Hepatocyte (in vitro differentiated cells): ENCODE data around the gene NHSL1. TPM values are rescaled to one million over a fixed set of nuclear protein-coding genes. Genes with fewer than 3 reads are reported as not detected.

Experiments
- DNase-seq: peaks from one replicate; pipeline ENCODE4 v3.0.0-alpha.2; 2016; ENCODE audit warnings: low spot score
- H2AFZ ChIP-seq: fragments of 200-600 bp; sonication (generic); 2 replicates; pipeline ENCODE4 v1.6.0; 2016; ENCODE audit warnings: antibody characterized with exemption, mild to moderate bottlenecking
- H3K27ac ChIP-seq: fragments of 200-600 bp; sonication (generic); 2 replicates; pipeline ENCODE4 v1.5.1; 2016; ENCODE audit warnings: mild to moderate bottlenecking
- H3K27me3 ChIP-seq: fragments of 200-600 bp; sonication (generic); 2 replicates; pipeline ENCODE4 v1.6.1; 2016
- H3K36me3 ChIP-seq: fragments of 200-600 bp; sonication (generic); replicated peaks from 2 replicates; pipeline ENCODE4 v1.5.1; 2016; ENCODE audit warnings: low read depth; ENCODE audit not compliant: insufficient read depth
- H3K4me1 ChIP-seq: fragments of 200-600 bp; sonication (generic); 2 replicates; pipeline ENCODE4 v1.5.1; 2016; ENCODE audit warnings: mild to moderate bottlenecking, moderate library complexity; ENCODE audit not compliant: insufficient read depth
- H3K4me2 ChIP-seq: fragments of 200-600 bp; sonication (generic); 2 replicates; pipeline ENCODE4 v1.6.0; 2016
- H3K4me3 ChIP-seq: fragments of 200-600 bp; sonication (generic); 2 replicates; pipeline ENCODE4 v1.5.1; 2016; ENCODE audit warnings: mild to moderate bottlenecking
- H3K79me2 ChIP-seq: fragments of 200-600 bp; sonication (generic); 2 replicates; pipeline ENCODE4 v1.6.0; 2017; ENCODE audit warnings: mild to moderate bottlenecking
- H3K9me2 ChIP-seq: fragments of 200-600 bp; sonication (generic); replicated peaks from 2 replicates; pipeline ENCODE4 v1.6.0; 2017; ENCODE audit warnings: mild to moderate bottlenecking; ENCODE audit not compliant: insufficient read depth
- H3K9me3 ChIP-seq: fragments of 200-600 bp; sonication (generic); 2 replicates; pipeline ENCODE4 v1.5.1; 2016; ENCODE audit warnings: low read depth, mild to moderate bottlenecking
- H4K20me1 ChIP-seq: fragments of 200-600 bp; sonication (generic); 2 replicates; pipeline ENCODE4 v1.6.0; 2016; ENCODE audit warnings: mild to moderate bottlenecking; ENCODE audit not compliant: insufficient read depth, poor library complexity, severe bottlenecking
- CTCF ChIP-seq: fragments of 200-600 bp; sonication (generic); IDR thresholded peaks from 2 replicates; pipeline ENCODE4 v1.5.1; 2016; ENCODE audit warnings: antibody characterized with exemption, mild to moderate bottlenecking; ENCODE audit not compliant: poor library complexity
- EZH2 ChIP-seq: fragments of 200-600 bp; sonication (generic); IDR thresholded peaks from 2 replicates; pipeline ENCODE4 v1.6.1; 2016; ENCODE audit warnings: antibody characterized with exemption, mild to moderate bottlenecking, borderline replicate concordance
- EZH2phosphoT487 ChIP-seq: fragments of 200-600 bp; sonication (generic); IDR thresholded peaks from one replicate; pipeline ENCODE4 v1.6.1; 2018; ENCODE audit warnings: antibody characterized with exemption, mild to moderate bottlenecking, low read depth, moderate library complexity; ENCODE audit not compliant: unreplicated experiment, severe bottlenecking
- WGBS: methylation state at CpG from one replicate; pipeline ENCODE4 v1.1.6; 2016; ENCODE audit warnings: low lambda C conversion rate; ENCODE audit errors: missing lambda C conversion rate; 5-methylcytosine and 5-hydroxymethylcytosine counted together
- polyA plus RNA-seq: library from polyadenylated mRNA; unstranded; fragments of >200 nt; fragmentation: Nextera tagmentation; extraction: Ambion mirVana; gene quantifications from 2 replicates; pipeline ENCODE4 v1.2.1, GENCODE V29; 2016
- total RNA-seq: library from RNA; depleted of rRNA; stranded (reverse); fragments of >200 nt; gene quantifications from 2 replicates; pipeline ENCODE4 v1.2.3, GENCODE V29; 2014

NHSL1 gene
- total and polyA plus RNA-seq, 2 experiments from 2014 or later: 39.0 to 58.0 TPM

- H3K4me2 ChIP-seq: no peak overlapping the region
- H3K27me3 ChIP-seq: no peaks in the 10 kb centered on the region
- H3K4me1 ChIP-seq: no peaks in the 10 kb centered on the region
- TF ChIP-seq EZH2phosphoT487: no peak
- no peak for TF ChIP-seq EZH2
- no peak for TF ChIP-seq CTCF
- H3K27ac ChIP-seq: no peak overlapping the region
- H3K79me2 ChIP-seq: peaks cover 80% of the 10 kb centered on the region
- H3K4me3 ChIP-seq: no peak overlapping the region
- no peak for DNase-seq
- H3K9me2 ChIP-seq: no peaks in the 10 kb centered on the region
- H3K36me3 ChIP-seq: no peaks in the 10 kb centered on the region
- WGBS: 93% methylated on average over 12 of the region's 12 CpGs
- no peak overlapping the region for H2AFZ ChIP-seq
- H3K9me3 ChIP-seq: peaks cover 7% of the 10 kb centered on the region
- no peaks in the 10 kb centered on the region for H4K20me1 ChIP-seq
Observed at GRCh38 chr6:138515657-138516248, 16.5 kb upstream of the NHSL1 start.

GRCh38 chr6:138514860-138515540, 15.7 kb upstream of the NHSL1 start:
- peaks cover 7% of the 10 kb centered on the region for H3K9me3 ChIP-seq
- no peak overlapping the region for H2AFZ ChIP-seq
- no peak for DNase-seq
- no peaks in the 10 kb centered on the region for H3K36me3 ChIP-seq
- H3K27ac ChIP-seq: no peak overlapping the region
- H3K4me2 ChIP-seq: no peak overlapping the region
- H3K27me3 ChIP-seq: no peaks in the 10 kb centered on the region
- no peak overlapping the region for H3K4me3 ChIP-seq
- 94% methylated on average over 9 of the region's 9 CpGs for WGBS
- no peak for TF ChIP-seq EZH2phosphoT487
- no peak for TF ChIP-seq EZH2
- no peak for TF ChIP-seq CTCF
- H3K9me2 ChIP-seq: no peaks in the 10 kb centered on the region
- H4K20me1 ChIP-seq: no peaks in the 10 kb centered on the region
- H3K79me2 ChIP-seq: peaks cover 80% of the 10 kb centered on the region
- no peaks in the 10 kb centered on the region for H3K4me1 ChIP-seq

GRCh38 chr6:138512609-138513008, 13.3 kb upstream of the NHSL1 start:
- peaks cover 61% of the 10 kb centered on the region for H3K79me2 ChIP-seq
- no peaks in the 10 kb centered on the region for H3K9me2 ChIP-seq
- no peaks in the 10 kb centered on the region for H4K20me1 ChIP-seq
- DNase-seq: no peak
- no peak overlapping the region for H2AFZ ChIP-seq
- WGBS: 64% methylated on average over 8 of the region's 8 CpGs
- no peak for TF ChIP-seq EZH2phosphoT487
- no peak for TF ChIP-seq CTCF
- no peak for TF ChIP-seq EZH2
- H3K4me2 ChIP-seq: no peak overlapping the region
- peaks cover 11% of the 10 kb centered on the region for H3K4me1 ChIP-seq
- H3K4me3 ChIP-seq: no peak overlapping the region
- H3K9me3 ChIP-seq: peaks cover 1% of the 10 kb centered on the region
- no peak overlapping the region for H3K27ac ChIP-seq
- no peaks in the 10 kb centered on the region for H3K27me3 ChIP-seq
- H3K36me3 ChIP-seq: no peaks in the 10 kb centered on the region
